ENCODE results near the gene ADGRF3. TPM values are rescaled to one million over a fixed set of nuclear protein-coding genes. Genes with fewer than 3 reads are reported as not detected.
"Not testable (repeated sequence)": the region's sequence is repeated elsewhere in the genome, so short reads cannot be mapped to it uniquely, and the experiment has no call there.

Gene ADGRF3
- total and polyA plus RNA-seq, 8 donors = 0.28 to 1.4 (median 0.67) TPM

GRCh38 chr2:26327291-26328272 lies 19.0 kb downstream of the ADGRF3 start:
- intact Hi-C loops (cut with DNase I) = loop anchor here in 2 of 3 donors (10.0 kb wide), 1 partner anchor 93 kb away; no protein-coding TSS in a partner anchor
- 59 to 61% methylated on average over 5 of the region's 5 CpGs for WGBS, 2 donors
- FAIRE-seq (no peak), ATAC-seq (no peak), DNase-seq (no peak)
- H3K4me1 ChIP-seq = no peaks in the 10 kb centered on the region
- no peak overlapping the region for H3K4me3 ChIP-seq
- H3K9me3 ChIP-seq = no peaks in the 10 kb centered on the region
- H3K27ac ChIP-seq = no peak overlapping the region
- H3K36me3 ChIP-seq = no peaks in the 10 kb centered on the region
- H3K27me3 ChIP-seq = no peaks in the 10 kb centered on the region
- TF ChIP-seq CTCF (IDR thresholded peaks at IDR 0.05) = no peak

GRCh38 chr2:26326514-26326913 lies 20.1 kb downstream of the ADGRF3 start:
- WGBS, 2 donors = 88 to 94% methylated on average over 1 of the region's 1 CpG
- TF ChIP-seq CTCF (IDR thresholded peaks at IDR 0.05) = no peak
- FAIRE-seq = no peak
- ATAC-seq = no peak
- Histone ChIP-seq H3K4me1 (no peaks in the 10 kb centered on the region), H3K4me3 (no peak overlapping the region), H3K9me3 (no peaks in the 10 kb centered on the region), H3K27me3 (no peaks in the 10 kb centered on the region), H3K27ac (no peak overlapping the region), H3K36me3 (no peaks in the 10 kb centered on the region)
- intact Hi-C loops (cut with DNase I) = loop anchor here in 2 of 3 donors (10.0 kb wide), 1 partner anchor 92 kb away; no protein-coding TSS in a partner anchor
- no peak for DNase-seq

- no peak overlapping the region for H3K4me3 ChIP-seq
- H3K27me3 ChIP-seq = no peaks in the 10 kb centered on the region
- no peak overlapping the region for H3K27ac ChIP-seq
- ATAC-seq (no peak), FAIRE-seq (no peak), DNase-seq (no peak)
- H3K4me1 ChIP-seq = no peaks in the 10 kb centered on the region
- H3K9me3 ChIP-seq = no peaks in the 10 kb centered on the region
- intact Hi-C loops (cut with DNase I) = loop anchor here in 2 of 3 donors (10.0 kb wide), 1 partner anchor 91 kb away; no protein-coding TSS in a partner anchor
- WGBS, 2 donors = 58 to 65% methylated on average over 4 of the region's 4 CpGs
- no peak for TF ChIP-seq CTCF (IDR thresholded peaks at IDR 0.05)
- H3K36me3 ChIP-seq = no peaks in the 10 kb centered on the region
These were observed 20.7 kb downstream of the ADGRF3 start for GRCh38 chr2:26325851-26326250.

- Histone ChIP-seq H3K27ac (no peak overlapping the region), H3K4me3 (no peak overlapping the region), H3K36me3 (no peaks in the 10 kb centered on the region), H3K9me3 (no peaks in the 10 kb centered on the region), H3K4me1 (no peaks in the 10 kb centered on the region), H3K27me3 (no peaks in the 10 kb centered on the region)
- no peak for DNase-seq
- intact Hi-C loops (cut with DNase I) = loop anchor here in 2 of 3 donors (10.0 kb wide), 1 partner anchor 90 kb away; no protein-coding TSS in a partner anchor
- peak in 1 of 4 donors; percentile 67 for ATAC-seq
- FAIRE-seq = no peak
- WGBS, 2 donors = 32 to 57% methylated on average over 3 of the region's 3 CpGs
- TF ChIP-seq CTCF (IDR thresholded peaks at IDR 0.05) = no peak
These were observed 21.7 kb downstream of the ADGRF3 start for GRCh38 chr2:26324903-26325302.

GRCh38 chr2:26324479-26324878 lies 22.1 kb downstream of the ADGRF3 start:
- not testable (repeated sequence) for ATAC-seq, H3K27me3 ChIP-seq, H3K4me1 ChIP-seq, DNase-seq, H3K27ac ChIP-seq, FAIRE-seq, H3K36me3 ChIP-seq, H3K4me3 ChIP-seq, H3K9me3 ChIP-seq
- intact Hi-C loops (cut with DNase I) = loop anchor here in 2 of 3 donors (10.0 kb wide), 1 partner anchor 90 kb away; no protein-coding TSS in a partner anchor

Data from pancreas (tissue), 10 donors.